Omental fat pad (tissue), 4 donors: Measurements from ENCODE around the gene OSBPL8. TPM values are rescaled to one million over a fixed set of nuclear protein-coding genes. Genes with fewer than 3 reads are reported as not detected.
"Not testable (repeated sequence)": the region's sequence is repeated elsewhere in the genome, so short reads cannot be mapped to it uniquely, and the experiment has no call there.

Source experiments
- ATAC-seq: fragments of 150-250 bp; one replicate; pipeline ENCODE4 v1.9.1; 2016; ENCODE audit warnings: mild to moderate bottlenecking, moderate library complexity; ENCODE audit not compliant: low FRiP score
- DNase-seq: peaks from one replicate; pipeline ENCODE4 v3.0.0-alpha.2; 2019; ENCODE audit warnings: low spot score
- CTCF ChIP-seq, 3 donors: fragments of 450-650 bp; IDR thresholded peaks; one replicate each; pipeline ENCODE4 v1.5.1; 2016 to 2017; ENCODE audit warnings: antibody characterized with exemption in 3 of 3, mild to moderate bottlenecking in 3 of 3, moderate library complexity in 2 of 3
- total RNA-seq, 4 donors: library from RNA; depleted of rRNA; stranded (reverse); fragments of >200 nt; gene quantifications; one replicate each; pipeline ENCODE4 v1.1.0, GENCODE V29; 2016

The OSBPL8 gene
- total RNA-seq, 4 donors from 2014 or later: 52.6 to 76.8 (median 65.2) TPM

DNA sequence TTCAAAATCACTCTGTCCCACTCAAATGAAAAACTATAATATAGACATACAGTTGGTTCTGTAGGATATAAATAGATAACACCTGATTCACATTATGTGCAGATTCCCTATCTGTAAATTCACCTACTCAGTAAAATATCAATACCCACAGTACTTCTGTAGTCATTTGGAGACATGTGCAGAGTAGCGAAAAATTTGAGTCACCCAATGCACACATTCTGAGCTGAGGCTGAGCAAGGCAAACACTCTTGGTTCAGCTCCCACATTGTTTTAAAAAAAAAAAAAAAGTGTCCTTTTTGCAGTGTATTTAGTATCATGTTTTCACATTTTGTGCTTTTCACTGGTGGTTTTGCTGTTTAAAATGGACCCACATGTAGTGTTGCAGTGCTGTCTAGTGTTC, 184.1 kb downstream of the OSBPL8 start:
- no peak for TF ChIP-seq CTCF (IDR thresholded peaks at IDR 0.05)
- DNase-seq: no peak
- ATAC-seq: no peak

DNA sequence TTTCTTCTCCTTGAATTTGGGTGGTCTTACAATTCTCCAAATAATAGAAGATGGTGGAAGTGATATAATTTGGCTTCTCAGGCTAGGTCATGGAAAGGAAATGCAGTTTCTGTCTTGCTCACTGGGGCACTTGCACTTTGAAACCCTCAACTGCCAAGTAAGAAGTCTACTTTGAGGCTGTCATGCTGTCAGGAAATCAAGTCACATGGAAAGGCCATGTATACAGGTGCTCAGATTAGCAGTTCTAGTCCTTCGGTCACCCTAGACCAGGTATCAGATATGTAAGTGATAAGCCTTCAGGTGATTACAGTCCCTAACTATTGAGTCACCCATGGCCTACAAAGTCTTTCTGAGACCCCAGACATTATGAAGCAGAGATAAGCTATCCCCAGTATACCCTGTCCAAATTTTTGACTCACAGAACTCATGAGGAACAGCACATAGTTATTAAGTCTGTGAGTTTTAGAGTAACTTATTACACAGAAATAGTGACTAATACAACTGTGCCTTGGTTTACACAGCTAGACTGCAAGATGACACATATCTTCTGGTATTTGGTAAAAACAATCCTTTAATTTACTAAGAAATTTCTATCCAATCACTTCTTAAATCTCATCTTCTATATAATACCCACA, 185.1 kb downstream of the OSBPL8 start:
- DNase-seq (no peak), ATAC-seq (no peak)
- TF ChIP-seq CTCF (IDR thresholded peaks at IDR 0.05): no peak

- TF ChIP-seq CTCF (IDR thresholded peaks at IDR 0.05): no peak
- DNase-seq (no peak), ATAC-seq (no peak)
Observed at GRCh38 chr12:76368230-76368629, 191.3 kb downstream of the OSBPL8 start.

DNA sequence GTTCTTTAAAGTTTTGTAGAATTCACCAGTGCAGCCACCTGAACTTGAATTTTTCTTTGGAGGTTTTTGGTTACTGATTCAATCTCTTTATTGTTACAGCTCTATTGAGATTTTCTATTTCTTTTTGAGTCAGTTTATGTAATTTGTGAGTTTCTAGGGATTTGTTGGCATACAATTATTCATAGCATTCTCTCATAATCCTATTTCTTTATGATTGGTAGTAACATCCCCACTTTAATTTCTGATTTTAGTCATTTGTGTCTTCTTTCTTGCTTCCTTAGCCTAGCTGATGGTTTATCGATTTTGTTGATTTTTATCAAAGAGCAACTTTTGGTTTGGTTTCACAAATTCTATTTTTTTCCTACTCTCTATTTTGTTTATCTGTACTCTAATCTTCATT, 193.4 kb downstream of the OSBPL8 start:
- no peak for TF ChIP-seq CTCF (IDR thresholded peaks at IDR 0.05)
- no peak for ATAC-seq
- no peak for DNase-seq

DNA sequence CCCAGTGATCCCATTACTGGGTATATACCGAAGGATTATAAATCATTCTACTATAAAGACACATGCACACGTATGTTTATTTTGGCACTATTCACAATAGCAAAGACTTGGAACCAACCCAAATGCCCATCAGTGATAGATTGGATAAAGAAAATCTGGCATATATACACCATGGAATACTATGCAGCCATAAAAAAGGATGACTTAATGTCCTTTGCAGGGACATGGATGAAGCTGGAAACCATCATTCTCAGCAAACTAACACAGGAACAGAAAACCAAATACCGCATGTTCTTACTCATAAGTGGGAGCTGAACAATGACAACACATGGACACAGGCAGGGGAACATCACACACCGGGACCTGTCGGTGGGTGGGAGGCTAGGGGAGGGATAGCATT, 195.4 kb downstream of the OSBPL8 start:
- ATAC-seq, DNase-seq: not testable (repeated sequence)

GRCh38 chr12:76360316-76360715, 199.3 kb downstream of the OSBPL8 start:
- no peak for TF ChIP-seq CTCF (IDR thresholded peaks at IDR 0.05)
- DNase-seq (no peak), ATAC-seq (no peak)

DNA sequence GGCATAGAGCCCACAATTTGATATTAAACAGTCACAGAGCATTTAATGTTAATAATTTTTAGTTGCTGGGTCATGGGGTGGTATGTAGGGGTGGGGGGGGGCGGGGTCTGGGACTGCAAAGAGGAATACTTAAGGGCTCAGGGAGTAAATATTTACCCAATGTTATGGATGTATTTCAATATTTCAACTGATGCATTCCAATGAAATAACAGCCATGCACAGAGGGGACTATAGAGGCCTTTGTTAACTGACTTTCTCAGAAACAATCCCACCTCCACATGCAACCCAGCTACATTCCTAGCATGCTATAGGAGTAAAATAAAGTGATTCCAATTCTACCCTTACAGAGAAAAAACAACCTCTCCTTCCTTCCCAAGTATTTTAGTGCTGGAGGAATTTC, 203.5 kb downstream of the OSBPL8 start:
- DNase-seq (no peak), ATAC-seq (no peak)
- no peak for TF ChIP-seq CTCF (IDR thresholded peaks at IDR 0.05)
